ENCODE data around the gene DLG1.

DNA sequence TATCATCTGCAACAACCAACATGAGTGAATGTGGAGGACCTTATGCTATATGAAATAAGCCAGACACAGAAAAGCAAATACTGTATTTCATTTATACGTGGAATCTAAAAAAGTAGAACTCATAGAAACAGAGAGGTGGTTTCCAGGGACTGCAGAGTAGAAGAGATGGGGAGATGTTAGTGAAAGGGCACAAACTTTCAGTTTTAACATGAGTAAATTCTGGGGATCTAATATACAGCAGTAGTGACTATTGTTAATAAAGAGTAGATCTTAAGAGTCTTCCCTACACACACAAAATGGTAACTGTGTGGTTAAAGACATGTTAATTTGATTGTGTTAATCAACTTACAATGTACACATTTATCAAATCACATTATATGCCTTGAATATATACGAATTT is 247.9 kb downstream of the DLG1 start:
- TF ChIP-seq CTCF (conservative IDR thresholded peaks at IDR 0.05; ENCODE audit: low read depth in 2 of 2), result no peak
- no peak for TF ChIP-seq POLR2AphosphoS5 (IDR thresholded peaks at IDR 0.05; ENCODE audit: low read depth)
- TF ChIP-seq REST (IDR thresholded peaks at IDR 0.05; ENCODE audit: unreplicated experiment), result no peak
- no peak for TF ChIP-seq EZH2 (IDR thresholded peaks at IDR 0.05; ENCODE audit: low read depth, unreplicated experiment)
- TF ChIP-seq CREB1 (CRISPR knock-in tag; IDR thresholded peaks at IDR 0.05; ENCODE audit: low read depth), result no peak
- no peak for TF ChIP-seq EZH2phosphoT487 (IDR thresholded peaks at IDR 0.05; ENCODE audit: unreplicated experiment)
- no peak for TF ChIP-seq JUNB (IDR thresholded peaks at IDR 0.05; ENCODE audit: unreplicated experiment)
- no peak for TF ChIP-seq ZNF331 (CRISPR knock-in tag; IDR thresholded peaks at IDR 0.05; ENCODE audit: low read depth)
- no peak for TF ChIP-seq NANOG (IDR thresholded peaks at IDR 0.05; ENCODE audit: borderline replicate concordance)
- no peak for TF ChIP-seq ZNF114 (CRISPR knock-in tag; IDR thresholded peaks at IDR 0.05)
